GM21390 (cell line): ENCODE data around the gene SECISBP2L.

Experiments used
- ATAC-seq: cut with Tn5 transposase; IDR thresholded peaks from one replicate; pipeline ENCODE4 v1.9.1; 2021; ENCODE audit not compliant: unreplicated experiment

Gene SECISBP2L

GRCh38 chr15:48967336-48967735, 78.9 kb downstream of the SECISBP2L start:
- no peak for ATAC-seq

- peak; percentile 75 for ATAC-seq
Measured at GRCh38 chr15:48966595-48967301, 79.5 kb downstream of the SECISBP2L start.

DNA sequence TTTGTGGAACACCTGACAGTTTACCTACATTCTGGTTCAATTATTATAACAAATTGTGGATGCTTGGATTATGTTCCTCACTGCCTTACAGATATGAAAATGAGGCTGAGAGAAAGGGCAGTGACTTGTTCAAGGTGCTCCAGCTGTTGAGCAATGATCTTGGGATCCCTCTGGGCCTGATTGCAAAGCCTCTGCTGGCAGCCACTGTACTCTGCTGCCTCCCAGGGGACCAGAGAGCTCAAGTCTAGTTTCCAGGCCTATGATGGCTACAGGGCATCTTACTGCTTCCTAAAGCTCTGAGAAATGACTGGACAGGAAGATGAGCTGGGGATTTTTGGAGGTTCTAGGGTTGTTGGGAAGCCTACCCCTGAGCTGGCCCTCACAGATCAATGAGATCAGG, 80.3 kb downstream of the SECISBP2L start:
- peak; percentile 59 for ATAC-seq

GRCh38 chr15:48964898-48965297, 81.3 kb downstream of the SECISBP2L start:
- ATAC-seq: no peak

- ATAC-seq: no peak
Measured at GRCh38 chr15:48963524-48964113, 82.6 kb downstream of the SECISBP2L start, which contains the start of gene SHC4. Gene SHC4, minus strand, starts transcription at chr15:48963919. Its CDS starts 904 bp downstream, at chr15:48963015.

- ATAC-seq: no peak
Measured at GRCh38 chr15:48962662-48963523, 83.4 kb downstream of the SECISBP2L start.

GRCh38 chr15:48955967-48956366, 90.3 kb downstream of the SECISBP2L start:
- ATAC-seq: no peak

DNA sequence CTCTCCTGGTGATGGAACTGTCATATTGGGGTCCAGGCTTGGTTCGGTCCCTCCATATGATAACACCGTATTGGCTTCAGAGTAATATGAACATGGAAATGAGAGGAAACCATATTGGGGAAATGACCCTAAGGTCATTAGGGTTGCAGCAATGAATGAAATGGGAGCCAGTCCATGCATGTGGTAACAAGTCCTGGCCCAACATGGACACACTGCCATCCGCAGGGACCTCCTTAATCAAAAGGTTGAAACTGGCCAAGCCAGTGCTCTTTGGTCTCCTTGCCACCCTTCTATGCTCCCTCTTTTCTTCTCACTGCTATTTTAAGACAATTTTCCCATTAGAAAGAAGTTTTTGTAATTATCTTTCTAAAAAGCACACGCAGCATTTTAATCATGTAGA, 90.9 kb downstream of the SECISBP2L start:
- no peak for ATAC-seq

DNA sequence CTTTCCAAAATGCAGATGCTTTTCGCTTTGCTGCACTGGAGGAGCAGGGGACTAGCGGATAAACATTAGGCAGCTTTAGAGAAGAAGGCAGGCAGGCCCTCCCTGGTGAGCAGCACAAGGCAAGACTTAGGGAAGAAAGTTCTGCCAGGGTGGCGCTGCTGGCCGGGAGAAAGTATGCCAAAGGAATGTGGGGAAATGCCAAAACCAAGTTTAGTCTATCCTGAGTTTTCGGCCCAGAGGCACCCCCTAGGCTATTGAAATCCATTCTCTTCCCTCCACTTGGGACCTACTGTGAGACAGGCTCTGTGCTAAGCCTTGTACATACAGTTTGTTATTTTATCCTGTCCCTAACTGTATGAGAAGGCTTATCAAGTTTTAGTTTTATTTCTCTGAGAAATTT, 91.7 kb downstream of the SECISBP2L start:
- no peak for ATAC-seq

GRCh38 chr15:48946840-48947187, 99.4 kb downstream of the SECISBP2L start:
- ATAC-seq: no peak

- ATAC-seq: no peak
Measured at GRCh38 chr15:48946074-48946839, 100.0 kb downstream of the SECISBP2L start.

DNA sequence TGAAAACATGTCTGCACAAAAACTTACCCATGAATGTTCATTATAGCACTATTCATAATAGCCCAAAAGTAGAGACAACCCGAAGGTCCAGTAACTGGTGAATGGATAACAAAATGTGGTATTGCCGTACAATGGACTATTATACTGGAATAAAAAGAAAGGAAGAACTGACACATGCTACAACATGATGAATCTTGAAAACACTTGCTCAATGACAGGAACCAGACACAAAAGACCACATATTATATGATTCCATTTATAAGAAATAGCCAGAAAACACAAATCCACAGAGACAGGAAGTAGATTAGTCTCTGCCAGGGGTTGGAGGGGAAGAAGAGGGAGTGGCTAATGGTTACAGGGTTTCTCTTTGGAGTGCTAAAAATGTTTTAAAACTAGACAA, 100.9 kb downstream of the SECISBP2L start:
- no peak for ATAC-seq

DNA sequence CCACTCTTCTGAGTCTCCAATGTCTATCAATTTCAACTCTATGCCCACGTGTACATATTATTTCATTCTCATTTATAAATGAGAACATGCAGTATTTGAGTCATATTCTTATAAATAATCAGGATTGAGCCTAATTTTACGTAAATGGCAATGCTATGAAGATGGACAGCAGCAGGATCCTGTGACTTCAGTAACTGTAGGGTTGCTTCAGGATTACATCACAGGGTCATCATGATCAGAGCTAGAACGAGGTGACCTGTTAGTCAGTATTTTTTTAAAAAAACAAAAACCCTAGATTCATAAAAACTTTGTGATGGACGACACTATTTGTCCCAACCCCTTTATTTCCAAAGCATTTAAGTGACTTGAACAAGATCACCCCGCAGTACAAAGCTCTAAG, 104.3 kb downstream of the SECISBP2L start:
- ATAC-seq: no peak

- peak; percentile 74 for ATAC-seq
Measured at GRCh38 chr15:48940508-48940907, 105.7 kb downstream of the SECISBP2L start.

- ATAC-seq: no peak
Measured at GRCh38 chr15:48939648-48940047, 106.6 kb downstream of the SECISBP2L start.
